GM21619 (cell line): Measurements from ENCODE around the gene CD36.

ENCODE experiments used
- ATAC-seq: cut with Tn5 transposase; IDR thresholded peaks from one replicate; pipeline ENCODE4 v1.9.1; 2021; ENCODE audit not compliant: unreplicated experiment

The CD36 gene

GRCh38 chr7:80623503-80624252 lies 14.8 kb upstream of the CD36 start:
- no peak for ATAC-seq

- no peak for ATAC-seq
These were observed 13.7 kb upstream of the CD36 start for GRCh38 chr7:80624763-80625162.

GRCh38 chr7:80629023-80629422 lies 9.4 kb upstream of the CD36 start:
- ATAC-seq = no peak

GRCh38 chr7:80630608-80631405 lies 7.6 kb upstream of the CD36 start:
- no peak for ATAC-seq

- no peak for ATAC-seq
These were observed 7.0 kb upstream of the CD36 start for GRCh38 chr7:80631421-80631820.

- ATAC-seq = no peak
These were observed 6.3 kb upstream of the CD36 start for GRCh38 chr7:80632139-80632538.

- ATAC-seq = no peak
These were observed 5.6 kb upstream of the CD36 start for GRCh38 chr7:80632819-80633218.

- ATAC-seq = no peak
These were observed 3.9 kb upstream of the CD36 start for GRCh38 chr7:80634505-80634904.

GRCh38 chr7:80635533-80635932 lies 2.9 kb upstream of the CD36 start:
- ATAC-seq = no peak

GRCh38 chr7:80635998-80636397 lies 2.4 kb upstream of the CD36 start:
- ATAC-seq = no peak

- ATAC-seq = no peak
These were observed 1.7 kb upstream of the CD36 start for GRCh38 chr7:80636709-80637108.

- ATAC-seq = no peak
These were observed 988 bp upstream of the CD36 start for GRCh38 chr7:80637454-80637853.

- no peak for ATAC-seq
These were observed 569 bp downstream of the CD36 start for GRCh38 chr7:80639011-80639410.

- no peak for ATAC-seq
These were observed 2.4 kb downstream of the CD36 start for GRCh38 chr7:80640846-80641245.

- no peak for ATAC-seq
These were observed 3.1 kb downstream of the CD36 start for GRCh38 chr7:80641548-80641947.

GRCh38 chr7:80642871-80643270 lies 4.4 kb downstream of the CD36 start:
- ATAC-seq = no peak

GRCh38 chr7:80643336-80643915 lies 5.0 kb downstream of the CD36 start:
- ATAC-seq = no peak

GRCh38 chr7:80644054-80644453 lies 5.6 kb downstream of the CD36 start:
- ATAC-seq = no peak

GRCh38 chr7:80646083-80646865 lies 7.8 kb downstream of the CD36 start:
- ATAC-seq = no peak

GRCh38 chr7:80647436-80647835 lies 9.0 kb downstream of the CD36 start:
- no peak for ATAC-seq

- no peak for ATAC-seq
These were observed 9.7 kb downstream of the CD36 start for GRCh38 chr7:80648031-80648600.
